Measurements from ENCODE around the gene RASAL3. TPM values are rescaled to one million over a fixed set of nuclear protein-coding genes. Genes with fewer than 3 reads are reported as not detected.

RASAL3 gene
- total RNA-seq, 6 donors from 2014 or later, result 7.1 to 48.2 (median 16.7) TPM

DNA sequence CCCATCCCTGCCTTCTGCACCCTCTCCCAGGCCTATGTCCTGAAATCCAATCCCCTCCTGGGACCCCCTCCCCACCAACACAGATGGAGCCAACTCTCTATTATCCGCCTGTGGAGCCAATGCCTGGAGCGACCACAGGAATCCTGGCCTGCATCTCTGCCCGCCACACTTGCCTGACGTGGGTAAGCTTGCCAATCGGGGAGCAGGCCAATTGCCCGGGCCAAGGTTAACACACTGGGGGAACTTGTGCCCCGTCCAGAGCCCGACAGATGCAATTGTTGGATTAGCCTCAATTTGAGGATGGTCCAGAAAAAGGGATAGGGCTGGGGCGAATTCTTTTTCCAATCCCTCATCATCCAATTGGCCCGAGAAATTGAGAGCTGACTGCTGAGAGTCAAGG is 20.5 kb downstream of the RASAL3 start:
- H3K4me1 ChIP-seq, result peaks cover 2 to 5% (median 4%) of the 10 kb centered on the region in 4 donors
- H3K9me3 ChIP-seq, result no peaks in the 10 kb centered on the region
- TF ChIP-seq EP300 (IDR thresholded peaks at IDR 0.05), result no peak
- no peak for TF ChIP-seq POLR2AphosphoS5 (IDR thresholded peaks at IDR 0.05)
- TF ChIP-seq POLR2A (IDR thresholded peaks at IDR 0.05), result no peak
- TF ChIP-seq, protein P1, sequence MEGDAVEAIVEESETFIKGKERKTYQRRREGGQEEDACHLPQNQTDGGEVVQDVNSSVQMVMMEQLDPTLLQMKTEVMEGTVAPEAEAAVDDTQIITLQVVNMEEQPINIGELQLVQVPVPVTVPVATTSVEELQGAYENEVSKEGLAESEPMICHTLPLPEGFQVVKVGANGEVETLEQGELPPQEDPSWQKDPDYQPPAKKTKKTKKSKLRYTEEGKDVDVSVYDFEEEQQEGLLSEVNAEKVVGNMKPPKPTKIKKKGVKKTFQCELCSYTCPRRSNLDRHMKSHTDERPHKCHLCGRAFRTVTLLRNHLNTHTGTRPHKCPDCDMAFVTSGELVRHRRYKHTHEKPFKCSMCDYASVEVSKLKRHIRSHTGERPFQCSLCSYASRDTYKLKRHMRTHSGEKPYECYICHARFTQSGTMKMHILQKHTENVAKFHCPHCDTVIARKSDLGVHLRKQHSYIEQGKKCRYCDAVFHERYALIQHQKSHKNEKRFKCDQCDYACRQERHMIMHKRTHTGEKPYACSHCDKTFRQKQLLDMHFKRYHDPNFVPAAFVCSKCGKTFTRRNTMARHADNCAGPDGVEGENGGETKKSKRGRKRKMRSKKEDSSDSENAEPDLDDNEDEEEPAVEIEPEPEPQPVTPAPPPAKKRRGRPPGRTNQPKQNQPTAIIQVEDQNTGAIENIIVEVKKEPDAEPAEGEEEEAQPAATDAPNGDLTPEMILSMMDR (IDR thresholded peaks at IDR 0.05), result no peak
- H3K27ac ChIP-seq, result no peak overlapping the region
- no peaks in the 10 kb centered on the region for H3K27me3 ChIP-seq
- H3K36me3 ChIP-seq, result peaks cover 0 to 6% (median 0%) of the 10 kb centered on the region in 4 donors
- no peak overlapping the region for H3K4me3 ChIP-seq
- ATAC-seq (ENCODE audit: low FRiP score in 2 of 2) (no peak), DNase-seq (no peak)
- 80 to 84% methylated on average over 10 of the region's 10 CpGs for WGBS, 2 donors

DNA sequence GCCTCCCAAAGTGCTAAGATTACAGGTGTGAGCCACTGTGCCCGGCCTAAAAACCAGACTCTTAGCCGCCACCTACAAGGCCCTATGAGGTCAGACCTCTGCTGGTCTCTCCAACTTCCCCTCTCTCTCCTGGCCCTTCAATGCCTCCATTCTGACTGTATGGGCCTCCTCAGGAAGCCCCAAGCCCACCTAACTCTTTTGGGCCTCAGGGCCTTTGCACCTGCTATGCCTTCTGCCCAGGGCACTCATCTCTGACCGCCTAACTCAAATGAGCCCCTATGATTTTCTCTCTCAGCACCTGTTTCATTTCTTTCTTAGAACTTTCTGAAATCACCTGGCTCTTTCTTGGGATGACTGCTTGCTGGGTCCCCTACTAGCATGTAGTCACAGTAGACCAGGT is 21.0 kb downstream of the RASAL3 start:
- Histone ChIP-seq H3K4me3 (no peak overlapping the region), H3K9me3 (no peaks in the 10 kb centered on the region), H3K4me1 (no peaks in the 10 kb centered on the region), H3K27ac (no peak overlapping the region), H3K36me3 (peaks cover 0 to 11% (median 0%) of the 10 kb centered on the region in 4 donors), H3K27me3 (no peaks in the 10 kb centered on the region)
- WGBS, 2 donors, result 96 to 97% methylated on average over 3 of the region's 3 CpGs
- TF ChIP-seq POLR2AphosphoS5 (IDR thresholded peaks at IDR 0.05), result no peak
- TF ChIP-seq, protein P1 (IDR thresholded peaks at IDR 0.05), result no peak
- no peak for TF ChIP-seq POLR2A (IDR thresholded peaks at IDR 0.05)
- TF ChIP-seq EP300 (IDR thresholded peaks at IDR 0.05), result no peak
- no peak for ATAC-seq (ENCODE audit: low FRiP score in 2 of 2)
- DNase-seq, result no peak

DNA sequence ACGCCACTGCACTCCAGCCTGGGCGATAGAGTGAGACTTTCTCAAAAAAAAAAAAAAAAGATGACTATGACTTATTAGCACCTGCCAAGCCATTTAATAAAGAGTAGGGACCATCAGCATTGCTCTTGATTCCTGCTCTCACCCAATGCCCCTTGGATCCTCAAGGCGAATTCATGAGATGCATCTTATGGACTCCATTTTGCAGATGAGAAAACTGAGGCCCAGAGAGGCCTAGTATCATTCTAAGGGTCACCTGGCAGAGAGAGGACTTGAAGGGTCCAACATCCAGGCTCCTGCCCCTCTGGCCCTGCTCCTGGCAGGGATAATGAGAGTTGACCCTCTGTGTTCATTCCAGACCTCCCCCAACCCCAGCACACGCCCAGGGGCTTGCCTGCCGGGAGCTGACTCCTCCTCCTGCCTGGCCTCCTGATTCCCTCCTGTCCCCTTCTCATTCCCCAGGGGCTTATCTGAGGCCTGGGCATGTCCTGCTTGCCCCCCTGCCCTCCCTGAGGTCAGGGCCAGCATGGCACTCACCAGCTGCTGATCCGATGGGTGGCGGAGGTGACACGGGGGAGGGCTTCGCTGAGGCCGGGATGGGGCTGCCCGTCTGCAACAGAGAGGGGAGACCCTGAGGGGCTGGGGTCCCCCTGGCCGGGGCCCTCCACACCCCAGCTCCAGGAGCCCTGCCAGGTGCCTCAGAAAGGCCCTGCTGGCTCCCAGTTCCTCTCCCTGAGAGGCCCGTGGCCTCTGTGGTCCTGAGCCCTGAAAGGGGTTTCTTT is 22.0 kb downstream of the RASAL3 start:
- Histone ChIP-seq H3K36me3 (peaks cover 0 to 11% (median 0%) of the 10 kb centered on the region in 4 donors), H3K27ac (no peak overlapping the region), H3K27me3 (no peaks in the 10 kb centered on the region), H3K9me3 (no peaks in the 10 kb centered on the region), H3K4me1 (no peaks in the 10 kb centered on the region), H3K4me3 (no peak overlapping the region)
- DNase-seq, result no peak
- 83 to 98% methylated on average over 4 to 6 of the region's 13 CpGs for WGBS, 2 donors
- ATAC-seq (ENCODE audit: low FRiP score in 2 of 2), result no peak
- TF ChIP-seq POLR2A (IDR thresholded peaks at IDR 0.05) (no peak), POLR2AphosphoS5 (IDR thresholded peaks at IDR 0.05) (no peak), EP300 (IDR thresholded peaks at IDR 0.05) (no peak)
- TF ChIP-seq, protein P1 (IDR thresholded peaks at IDR 0.05), result no peak

DNA sequence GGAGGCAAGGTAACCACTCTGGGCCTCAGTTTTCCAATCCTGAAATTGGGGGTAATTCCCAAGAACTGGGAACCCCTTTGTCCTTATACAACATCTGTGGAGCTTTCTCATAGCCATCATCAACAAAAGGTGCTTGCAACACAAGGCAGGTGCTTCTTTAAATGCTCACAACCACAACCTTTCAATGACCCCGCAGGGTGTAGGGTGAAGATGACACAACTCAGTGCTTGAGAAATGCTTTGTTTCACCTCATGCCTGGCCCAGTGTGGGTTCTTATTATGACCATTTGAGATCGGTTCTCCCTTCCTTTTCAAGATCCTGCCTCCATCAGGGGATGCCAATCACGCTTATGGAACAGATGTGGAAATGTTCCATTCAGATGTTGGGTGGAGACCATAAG is 23.0 kb downstream of the RASAL3 start:
- no peaks in the 10 kb centered on the region for H3K9me3 ChIP-seq
- ATAC-seq (ENCODE audit: low FRiP score in 2 of 2), result no peak
- no peak for DNase-seq
- H3K36me3 ChIP-seq, result peaks cover 0 to 12% (median 2%) of the 10 kb centered on the region in 4 donors
- no peaks in the 10 kb centered on the region for H3K27me3 ChIP-seq
- no peaks in the 10 kb centered on the region for H3K4me1 ChIP-seq
- WGBS, 2 donors, result 79 to 83% methylated on average over 3 of the region's 3 CpGs
- no peak for TF ChIP-seq POLR2AphosphoS5 (IDR thresholded peaks at IDR 0.05)
- no peak for TF ChIP-seq EP300 (IDR thresholded peaks at IDR 0.05)
- TF ChIP-seq, protein P1 (IDR thresholded peaks at IDR 0.05), result no peak
- TF ChIP-seq POLR2A (IDR thresholded peaks at IDR 0.05), result no peak
- no peak overlapping the region for H3K4me3 ChIP-seq
- no peak overlapping the region for H3K27ac ChIP-seq

Data from upper lobe of left lung (tissue), 6 donors.